B cell (primary cell): ENCODE measurements around the gene TRPV5.

Experiments used
- EZH2 ChIP-seq: IDR thresholded peaks from 2 replicates; pipeline ENCODE4 v1.6.1; 2012; ENCODE audit warnings: borderline replicate concordance, low read depth, mild to moderate bottlenecking, moderate library complexity, low read length; ENCODE audit not compliant: insufficient read depth, poor library complexity, severe bottlenecking
- TF ChIP-seq, protein P1 (sequence below): fragments of 200-600 bp; IDR thresholded peaks from one replicate; pipeline ENCODE4 v1.8.0; 2022; ENCODE audit warnings: antibody characterized with exemption, mild to moderate bottlenecking

DNA sequence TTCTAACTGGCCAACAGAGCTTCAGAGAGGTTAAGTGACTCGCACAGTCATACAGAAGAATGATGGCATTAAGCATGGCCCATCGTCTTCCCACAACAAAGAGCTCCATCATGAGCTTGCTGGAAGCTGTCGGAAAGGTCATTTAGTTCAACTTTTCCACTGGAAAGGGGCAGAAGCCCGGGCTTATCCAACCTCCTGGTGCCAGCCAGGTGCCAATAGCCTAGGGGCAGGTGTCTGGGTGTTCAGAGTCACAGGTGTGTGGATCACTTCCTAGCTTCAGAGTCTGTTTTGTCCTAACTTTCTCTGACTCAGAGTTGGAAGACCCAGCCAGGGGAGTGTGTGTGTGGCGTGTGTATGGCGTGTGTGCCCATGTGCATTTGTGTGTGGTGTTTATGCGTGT, 46.7 kb downstream of the TRPV5 start:
- TF ChIP-seq, protein P1, sequence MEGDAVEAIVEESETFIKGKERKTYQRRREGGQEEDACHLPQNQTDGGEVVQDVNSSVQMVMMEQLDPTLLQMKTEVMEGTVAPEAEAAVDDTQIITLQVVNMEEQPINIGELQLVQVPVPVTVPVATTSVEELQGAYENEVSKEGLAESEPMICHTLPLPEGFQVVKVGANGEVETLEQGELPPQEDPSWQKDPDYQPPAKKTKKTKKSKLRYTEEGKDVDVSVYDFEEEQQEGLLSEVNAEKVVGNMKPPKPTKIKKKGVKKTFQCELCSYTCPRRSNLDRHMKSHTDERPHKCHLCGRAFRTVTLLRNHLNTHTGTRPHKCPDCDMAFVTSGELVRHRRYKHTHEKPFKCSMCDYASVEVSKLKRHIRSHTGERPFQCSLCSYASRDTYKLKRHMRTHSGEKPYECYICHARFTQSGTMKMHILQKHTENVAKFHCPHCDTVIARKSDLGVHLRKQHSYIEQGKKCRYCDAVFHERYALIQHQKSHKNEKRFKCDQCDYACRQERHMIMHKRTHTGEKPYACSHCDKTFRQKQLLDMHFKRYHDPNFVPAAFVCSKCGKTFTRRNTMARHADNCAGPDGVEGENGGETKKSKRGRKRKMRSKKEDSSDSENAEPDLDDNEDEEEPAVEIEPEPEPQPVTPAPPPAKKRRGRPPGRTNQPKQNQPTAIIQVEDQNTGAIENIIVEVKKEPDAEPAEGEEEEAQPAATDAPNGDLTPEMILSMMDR: no peak
- TF ChIP-seq EZH2: no peak
